T-helper 22 cell (primary cell): ENCODE measurements around the gene FOXK1.

ENCODE experiments used
- DNase-seq: peaks from one replicate; pipeline ENCODE4 v3.0.0-alpha.2; 2020; ENCODE audit warnings: low read depth

The FOXK1 gene

DNA sequence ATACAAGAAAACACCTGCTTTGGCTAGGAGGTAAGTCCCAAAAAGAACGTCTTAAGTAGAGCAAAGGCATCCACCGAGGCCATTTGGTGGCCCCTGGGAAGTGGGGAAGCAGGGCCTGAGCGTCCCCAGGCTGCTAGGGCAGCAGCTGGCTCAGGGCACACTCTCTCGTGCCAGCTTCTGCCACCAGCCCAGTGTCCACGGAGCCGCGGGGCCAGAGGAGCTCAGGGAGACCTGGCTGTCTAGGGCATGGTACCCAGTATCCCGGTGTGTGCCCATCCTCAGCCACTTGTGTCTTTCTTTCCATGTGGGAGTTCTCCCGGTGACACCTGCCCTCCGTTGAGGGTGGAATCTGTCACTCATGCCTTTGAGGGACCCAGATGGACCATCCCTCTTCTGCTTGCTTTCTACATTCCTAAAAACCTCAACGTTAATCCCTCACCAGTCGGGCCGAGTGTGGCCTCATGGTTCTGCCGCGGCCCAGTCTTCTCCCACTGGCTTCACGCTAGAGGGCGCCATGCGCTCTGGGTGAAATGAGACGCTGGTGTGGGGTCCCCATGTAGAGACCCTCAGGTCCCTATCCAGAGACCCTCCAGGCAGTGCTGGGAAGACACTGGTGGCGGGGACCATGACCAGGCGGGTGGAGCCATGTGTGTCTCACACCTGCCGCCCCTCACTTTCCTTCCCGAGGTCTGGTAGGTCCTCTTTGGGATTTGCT lies 83.8 kb downstream of the FOXK1 start:
- DNase-seq, result no peak

GRCh38 chr7:4766666-4767519 lies 84.8 kb downstream of the FOXK1 start:
- DNase-seq, result no peak

- no peak for DNase-seq
Measured at GRCh38 chr7:4768597-4769569, 86.8 kb downstream of the FOXK1 start.

- no peak for DNase-seq
Measured at GRCh38 chr7:4769761-4770160, 87.7 kb downstream of the FOXK1 start.

DNA sequence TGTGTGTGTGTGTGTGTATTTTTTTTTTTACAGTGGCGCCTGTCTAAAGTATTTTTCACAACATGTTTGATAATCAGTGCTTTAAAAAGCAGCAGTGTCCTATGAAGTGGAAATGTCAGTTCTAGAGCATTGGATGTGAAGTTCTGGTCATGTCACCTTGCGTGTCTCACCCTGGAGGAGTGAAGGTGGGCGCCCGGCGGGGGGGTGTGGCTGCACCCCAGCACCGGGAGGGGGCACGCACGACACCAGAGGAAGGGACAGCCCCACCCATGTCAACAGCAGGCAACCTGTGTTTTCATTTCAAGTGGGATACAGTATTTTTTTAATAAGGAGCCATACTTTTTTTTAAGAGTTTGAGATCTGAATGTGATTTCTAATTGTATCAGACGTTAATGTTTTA lies 88.8 kb downstream of the FOXK1 start:
- no peak for DNase-seq

- no peak for DNase-seq
Measured at GRCh38 chr7:4771737-4772136, 89.6 kb downstream of the FOXK1 start.

- DNase-seq, result no peak
Measured at GRCh38 chr7:4772306-4772705, 90.2 kb downstream of the FOXK1 start.

DNA sequence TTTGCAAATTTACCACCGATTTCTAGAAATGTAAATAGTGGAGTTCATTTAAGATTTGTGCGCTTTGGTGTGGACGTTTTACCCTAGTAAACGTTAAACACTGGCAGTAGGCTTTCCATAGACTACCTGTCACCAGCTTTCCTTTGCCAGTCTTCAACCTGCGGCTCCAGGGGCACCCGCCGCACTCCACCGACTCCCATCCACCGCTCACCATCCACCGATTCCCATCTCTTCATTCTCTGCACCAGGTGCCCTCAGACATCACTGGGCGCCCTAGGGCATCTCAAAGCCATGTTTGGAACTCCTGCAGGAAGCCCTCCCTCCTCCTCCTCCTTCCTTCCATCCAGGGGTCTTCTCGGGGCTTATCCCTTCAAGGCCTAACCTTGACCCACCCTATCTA lies 91.9 kb downstream of the FOXK1 start:
- no peak for DNase-seq

- DNase-seq, result no peak
Measured at GRCh38 chr7:4774658-4775249, 92.7 kb downstream of the FOXK1 start.

DNA sequence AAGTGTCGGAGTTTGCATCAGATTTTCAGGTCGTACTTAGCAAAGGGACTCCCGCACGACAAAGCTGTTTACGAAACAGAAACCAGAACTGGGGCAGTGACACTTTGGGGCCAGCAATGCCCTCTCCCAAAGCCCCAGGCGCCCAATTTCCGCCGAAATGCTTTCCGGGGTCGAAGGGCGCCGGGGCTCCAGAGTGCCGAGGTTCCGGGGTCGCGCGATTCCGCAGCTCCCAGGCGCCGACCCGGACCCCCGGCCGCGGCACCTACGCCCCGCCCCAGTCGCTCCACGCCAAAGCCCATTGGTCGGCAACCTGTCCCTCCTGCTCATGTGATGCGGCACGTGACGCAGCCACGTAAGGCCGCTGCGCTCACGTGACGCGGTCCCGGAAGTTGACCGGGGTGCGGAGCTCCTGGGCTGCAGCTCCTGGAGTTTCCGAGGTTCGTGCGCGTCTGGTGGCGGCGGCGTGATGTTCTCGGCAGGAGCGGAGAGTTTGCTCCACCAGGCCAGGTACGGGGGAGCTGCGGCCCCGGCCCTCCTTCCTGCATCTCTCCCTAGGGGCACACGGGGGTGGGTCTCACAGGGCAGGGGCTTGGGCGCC lies 93.3 kb downstream of the FOXK1 start, which contains the start of gene AP5Z1:
Gene AP5Z1 (plus strand): TSS at position 374 of the 598 bp plus-strand sequence. CDS start 93 bp downstream, at position 467.
- peak; percentile 96 for DNase-seq

DNA sequence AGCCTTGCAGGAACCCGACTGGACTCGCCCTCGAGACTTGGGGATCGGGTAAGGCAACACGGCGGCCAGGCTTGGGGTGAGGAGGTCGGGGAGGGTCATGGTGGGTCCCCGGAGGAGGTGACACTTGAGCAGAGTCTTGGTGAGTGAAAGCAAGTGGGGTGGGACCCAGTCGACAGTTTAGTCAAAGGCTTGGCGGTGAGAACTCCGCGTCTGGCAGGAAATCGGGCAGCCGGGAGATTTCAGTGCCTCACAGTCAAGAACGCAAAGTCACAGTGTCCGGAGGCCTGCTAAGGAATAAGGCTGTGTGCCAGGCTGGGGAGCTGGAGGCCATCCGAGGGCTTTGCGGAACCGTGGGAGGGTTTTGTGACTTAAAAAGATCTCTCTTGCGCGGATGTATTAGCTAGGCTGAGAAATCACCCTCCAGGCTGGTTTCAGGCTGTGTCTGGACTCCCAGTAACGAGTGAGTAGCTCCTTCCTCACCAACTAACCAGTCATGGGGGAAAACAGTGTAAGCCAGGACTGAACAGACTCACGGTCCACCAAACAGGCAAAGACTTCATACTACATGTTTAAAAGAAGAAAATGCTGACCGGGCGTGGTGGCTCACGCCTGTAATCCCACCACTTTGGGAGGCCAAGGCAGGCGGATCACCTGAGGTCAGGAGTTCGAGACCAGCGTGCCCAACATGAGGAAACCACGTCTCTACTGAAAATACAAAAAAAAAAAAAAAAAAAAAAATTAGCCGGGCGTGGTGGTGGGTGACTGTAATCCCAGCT lies 93.9 kb downstream of the FOXK1 start:
- peak; percentile 20 for DNase-seq

DNA sequence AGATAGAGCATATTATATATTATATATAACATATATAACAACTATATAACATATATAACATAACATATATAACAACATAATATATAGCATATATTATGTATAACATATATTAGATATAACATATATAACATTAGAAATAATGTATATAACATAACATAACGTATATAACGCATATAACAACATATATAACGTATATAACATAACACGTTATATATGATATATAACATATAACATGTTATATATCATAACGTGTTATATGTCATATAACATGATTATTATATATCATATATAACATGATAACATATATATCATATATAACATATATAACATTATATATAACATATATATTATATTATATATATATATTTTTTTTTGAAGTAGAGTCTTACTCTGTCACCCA lies 97.0 kb downstream of the FOXK1 start:
- no peak for DNase-seq

DNA sequence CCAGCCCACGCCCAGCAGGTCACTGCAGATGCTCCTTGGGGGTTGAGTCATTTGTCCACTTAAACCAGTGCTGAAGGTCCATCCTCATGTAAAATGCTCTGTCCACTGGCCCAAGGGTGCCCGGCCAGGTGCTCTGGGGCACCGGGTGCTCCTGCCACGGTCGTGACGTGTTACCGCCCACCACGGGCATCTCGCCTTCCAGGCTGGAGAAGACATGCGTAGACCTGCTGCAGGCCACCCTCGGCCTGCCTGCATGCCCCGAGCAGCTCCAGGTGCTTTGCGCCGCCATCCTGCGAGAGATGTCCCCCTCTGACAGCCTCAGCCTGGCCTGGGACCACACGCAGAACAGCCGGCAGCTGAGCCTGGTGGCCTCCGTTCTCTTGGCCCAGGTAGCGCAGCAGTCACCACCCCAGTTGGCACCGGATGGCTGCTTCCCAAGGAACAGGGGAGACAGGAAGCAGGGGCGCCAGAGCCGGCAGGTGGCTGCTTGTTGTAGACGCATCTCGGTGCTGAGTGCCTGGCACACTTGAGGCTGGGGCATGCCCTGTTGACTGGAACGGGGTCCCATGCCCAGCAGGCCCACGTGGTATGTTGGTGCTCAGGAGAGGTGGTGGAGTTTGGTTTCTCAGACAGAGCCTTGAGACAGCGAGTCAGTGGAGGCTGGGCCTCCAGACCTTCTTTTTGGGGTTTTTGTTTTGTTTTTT lies 99.4 kb downstream of the FOXK1 start:
- no peak for DNase-seq

GRCh38 chr7:4782333-4783291 lies 100.5 kb downstream of the FOXK1 start:
- DNase-seq, result no peak

- no peak for DNase-seq
Measured at GRCh38 chr7:4783292-4783652, 101.2 kb downstream of the FOXK1 start.

GRCh38 chr7:4783762-4784351 lies 101.8 kb downstream of the FOXK1 start:
- no peak for DNase-seq

DNA sequence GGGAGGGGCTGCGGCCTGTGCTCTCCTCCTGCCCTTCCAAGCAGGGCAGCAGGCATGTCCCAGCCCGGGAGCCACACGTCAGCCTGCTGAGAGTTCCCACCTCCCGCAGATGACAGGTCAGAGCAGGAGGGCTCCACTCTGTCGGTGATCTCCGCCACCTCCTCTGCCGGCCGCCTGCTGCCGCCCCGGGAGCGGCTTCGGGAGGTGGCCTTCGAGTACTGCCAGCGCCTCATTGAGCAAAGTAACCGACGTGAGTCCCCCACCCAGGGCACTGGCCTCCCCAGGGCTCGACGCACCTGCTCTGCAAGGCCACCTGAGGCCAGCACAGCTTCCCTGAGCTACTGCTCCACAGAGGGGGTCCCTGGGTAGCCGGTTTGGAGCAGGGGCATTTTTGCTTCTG lies 102.7 kb downstream of the FOXK1 start:
- no peak for DNase-seq

GRCh38 chr7:4785371-4785770 lies 103.3 kb downstream of the FOXK1 start:
- DNase-seq, result no peak
